NCI-H345 treated with DMSO at 0.1 percent for 48 hours (cell line): Measurements from ENCODE around the gene CACNG3.
A peak's percentile ranks its signal among the peaks of the same experiment; 100 is the strongest.
"Not testable (repeated sequence)": the region's sequence is repeated elsewhere in the genome, so short reads cannot be mapped to it uniquely, and the experiment has no call there.

ENCODE experiments used
- DNase-seq: peaks from one replicate; lab custom pipeline; 2025; ENCODE audit not compliant: unreplicated experiment; lab: John Stamatoyannopoulos, UW

Gene CACNG3

GRCh38 chr16:24255456-24256371, at the start of gene CACNG3:
Gene CACNG3, plus strand, starts transcription at chr16:24256335. Its CDS starts 420 bp downstream, at chr16:24256755.
- no peak for DNase-seq

- DNase-seq, result no peak
These were observed 49.2 kb upstream of the CACNG3 start for GRCh38 chr16:24206926-24207325.

GRCh38 chr16:24208710-24209109, 47.4 kb upstream of the CACNG3 start:
- DNase-seq, result no peak

GRCh38 chr16:24214992-24215391, 41.1 kb upstream of the CACNG3 start:
- no peak for DNase-seq

GRCh38 chr16:24216961-24217360, 39.2 kb upstream of the CACNG3 start:
- DNase-seq, result no peak

GRCh38 chr16:24217461-24217860, 38.7 kb upstream of the CACNG3 start:
- DNase-seq, result no peak

GRCh38 chr16:24218299-24218698, 37.8 kb upstream of the CACNG3 start:
- no peak for DNase-seq

- DNase-seq, result no peak
These were observed 34.9 kb upstream of the CACNG3 start for GRCh38 chr16:24221219-24221618.

- DNase-seq, result no peak
These were observed 27.6 kb upstream of the CACNG3 start for GRCh38 chr16:24228514-24228913.

GRCh38 chr16:24232936-24233335, 23.2 kb upstream of the CACNG3 start:
- DNase-seq, result no peak

- DNase-seq, result no peak
These were observed 21.4 kb upstream of the CACNG3 start for GRCh38 chr16:24234737-24235136.

GRCh38 chr16:24235806-24236205, 20.3 kb upstream of the CACNG3 start:
- no peak for DNase-seq

GRCh38 chr16:24238846-24239245, 17.3 kb upstream of the CACNG3 start:
- not testable (repeated sequence) for DNase-seq

- no peak for DNase-seq
These were observed 9.1 kb upstream of the CACNG3 start for GRCh38 chr16:24246911-24247607.

- DNase-seq, result peak; percentile 30
These were observed 2.9 kb upstream of the CACNG3 start for GRCh38 chr16:24253192-24253591.

GRCh38 chr16:24257958-24258357, 1.8 kb downstream of the CACNG3 start:
- DNase-seq, result no peak

- no peak for DNase-seq
These were observed 2.7 kb downstream of the CACNG3 start for GRCh38 chr16:24258791-24259190.

GRCh38 chr16:24262816-24263215, 6.7 kb downstream of the CACNG3 start:
- DNase-seq, result no peak

GRCh38 chr16:24270721-24271442, 14.7 kb downstream of the CACNG3 start:
- no peak for DNase-seq

- DNase-seq, result no peak
These were observed 16.2 kb downstream of the CACNG3 start for GRCh38 chr16:24272379-24272778.

- no peak for DNase-seq
These were observed 17.5 kb downstream of the CACNG3 start for GRCh38 chr16:24273508-24274182.
